ENCODE data around the gene NUP85.
A peak's percentile ranks its signal among the peaks of the same experiment; 100 is the strongest.
"Not testable (repeated sequence)": the region's sequence is repeated elsewhere in the genome, so short reads cannot be mapped to it uniquely, and the experiment has no call there.

NUP85 gene

GRCh38 chr17:75270218-75270965 is 64.9 kb downstream of the NUP85 start:
- peak; percentile 87 for DNase-seq

GRCh38 chr17:75270966-75271232 is 65.4 kb downstream of the NUP85 start, which contains the start of gene MIF4GD:
TSS of gene MIF4GD (minus strand) at chr17:75271231. CDS start at chr17:75270195, 1,036 bp downstream.
- no peak for DNase-seq

GRCh38 chr17:75271233-75271954 is 65.9 kb downstream of the NUP85 start:
- peak; percentile 90 for DNase-seq

- DNase-seq: no peak
These were observed 66.7 kb downstream of the NUP85 start for GRCh38 chr17:75271955-75272847.

- DNase-seq: no peak
These were observed 67.3 kb downstream of the NUP85 start for GRCh38 chr17:75272848-75273184.

GRCh38 chr17:75273977-75274708 is 68.7 kb downstream of the NUP85 start:
- no peak for DNase-seq

GRCh38 chr17:75277664-75278071 is 72.2 kb downstream of the NUP85 start:
- no peak for DNase-seq

GRCh38 chr17:75280189-75280588 is 74.7 kb downstream of the NUP85 start:
- DNase-seq: not testable (repeated sequence)

- DNase-seq: no peak
These were observed 79.6 kb downstream of the NUP85 start for GRCh38 chr17:75285123-75285522.
